MV-4-11 (cell line): Measurements from ENCODE around the gene MACO1.
"Not testable (repeated sequence)": the region's sequence is repeated elsewhere in the genome, so short reads cannot be mapped to it uniquely, and the experiment has no call there.

Experiments
- DNase-seq: peaks from one replicate; lab custom pipeline; 2025; lab: John Stamatoyannopoulos, UW

The MACO1 gene, protein sequence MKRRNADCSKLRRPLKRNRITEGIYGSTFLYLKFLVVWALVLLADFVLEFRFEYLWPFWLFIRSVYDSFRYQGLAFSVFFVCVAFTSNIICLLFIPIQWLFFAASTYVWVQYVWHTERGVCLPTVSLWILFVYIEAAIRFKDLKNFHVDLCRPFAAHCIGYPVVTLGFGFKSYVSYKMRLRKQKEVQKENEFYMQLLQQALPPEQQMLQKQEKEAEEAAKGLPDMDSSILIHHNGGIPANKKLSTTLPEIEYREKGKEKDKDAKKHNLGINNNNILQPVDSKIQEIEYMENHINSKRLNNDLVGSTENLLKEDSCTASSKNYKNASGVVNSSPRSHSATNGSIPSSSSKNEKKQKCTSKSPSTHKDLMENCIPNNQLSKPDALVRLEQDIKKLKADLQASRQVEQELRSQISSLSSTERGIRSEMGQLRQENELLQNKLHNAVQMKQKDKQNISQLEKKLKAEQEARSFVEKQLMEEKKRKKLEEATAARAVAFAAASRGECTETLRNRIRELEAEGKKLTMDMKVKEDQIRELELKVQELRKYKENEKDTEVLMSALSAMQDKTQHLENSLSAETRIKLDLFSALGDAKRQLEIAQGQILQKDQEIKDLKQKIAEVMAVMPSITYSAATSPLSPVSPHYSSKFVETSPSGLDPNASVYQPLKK

DNA sequence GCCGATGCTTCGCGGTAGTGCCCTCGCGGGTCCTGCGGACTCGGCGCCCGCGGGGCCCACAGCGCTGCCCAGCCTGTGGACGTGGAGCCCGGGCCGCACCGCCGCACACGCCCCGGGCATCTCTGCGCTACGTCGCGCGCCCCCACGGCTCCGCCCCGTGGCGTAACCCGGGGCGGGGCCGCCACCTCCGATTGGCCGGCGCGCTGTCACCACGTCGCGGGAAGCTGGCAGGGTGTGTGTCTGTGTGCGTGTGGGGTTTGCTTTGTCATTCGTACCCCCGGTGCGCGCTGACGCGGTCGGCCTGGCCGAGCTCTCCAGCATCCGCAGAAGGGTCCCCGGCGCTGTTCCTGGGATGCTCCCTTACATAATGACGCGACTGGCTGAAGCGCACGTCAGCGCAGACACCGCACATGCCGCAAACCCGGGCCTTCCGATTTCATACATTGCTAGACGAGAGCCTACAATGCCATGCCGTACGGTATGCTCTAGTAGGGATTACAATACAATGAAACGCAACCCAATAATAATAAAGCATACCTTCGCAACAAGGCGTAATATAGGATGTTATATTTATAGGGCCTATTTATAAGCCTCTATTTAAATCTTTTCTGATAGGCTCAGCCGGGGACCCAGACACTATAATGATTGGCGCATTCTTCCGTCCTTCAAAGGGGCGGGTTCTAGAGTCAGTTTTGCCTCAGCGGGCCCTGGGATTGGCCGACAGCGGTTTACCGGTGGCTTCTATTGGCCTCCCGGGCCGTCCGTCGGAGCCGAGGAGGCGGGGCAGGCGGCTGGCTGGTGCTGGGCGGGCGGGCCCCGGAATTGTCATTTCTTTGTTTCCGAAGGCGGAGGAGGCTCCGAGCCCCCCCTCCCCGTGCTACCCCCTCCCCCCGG lies at the start of gene MACO1:
Gene MACO1 (plus strand): TSS at position 825 of the 894 bp plus-strand sequence. CDS start 202 bp downstream, outside the sequence.
- DNase-seq: peak; percentile 92

DNA sequence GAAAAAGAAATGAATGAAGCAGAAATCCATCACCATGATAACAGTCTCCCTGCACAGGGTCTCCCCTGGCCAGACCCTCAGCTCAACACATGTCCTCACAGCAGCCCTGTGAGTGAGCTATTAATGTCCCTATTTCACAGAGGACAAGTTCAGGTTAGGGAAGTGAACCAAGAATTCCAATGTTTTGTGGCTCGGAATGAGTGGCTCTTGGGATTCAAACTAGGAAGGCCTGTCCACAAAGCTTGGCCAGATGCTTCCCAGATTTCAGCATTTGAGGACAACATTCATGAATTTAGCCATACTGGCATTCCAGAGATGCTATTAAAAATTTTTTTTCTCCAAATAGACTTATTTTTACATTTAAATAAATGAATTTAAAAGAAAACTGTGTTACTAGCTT lies 48.2 kb upstream of the MACO1 start:
- not testable (repeated sequence) for DNase-seq

DNA sequence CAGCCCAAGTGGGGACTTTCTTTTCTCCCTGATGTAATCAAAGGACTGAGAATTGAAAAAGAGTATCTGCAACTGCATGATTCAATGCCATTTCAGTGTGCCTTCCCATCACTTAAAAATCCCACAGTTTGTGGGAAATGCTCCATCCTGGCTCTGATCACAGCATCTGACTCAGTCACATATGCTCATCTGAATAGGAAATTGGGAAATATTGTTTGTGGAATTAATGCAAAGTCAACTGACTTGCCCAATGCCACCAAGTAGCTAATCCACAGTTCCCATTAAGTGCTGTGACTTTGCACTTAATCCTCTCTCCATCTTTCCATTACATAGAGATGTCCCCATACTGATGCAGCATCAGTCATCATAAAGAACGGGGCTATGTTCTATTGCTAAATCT lies 47.6 kb upstream of the MACO1 start:
- DNase-seq: not testable (repeated sequence)

DNA sequence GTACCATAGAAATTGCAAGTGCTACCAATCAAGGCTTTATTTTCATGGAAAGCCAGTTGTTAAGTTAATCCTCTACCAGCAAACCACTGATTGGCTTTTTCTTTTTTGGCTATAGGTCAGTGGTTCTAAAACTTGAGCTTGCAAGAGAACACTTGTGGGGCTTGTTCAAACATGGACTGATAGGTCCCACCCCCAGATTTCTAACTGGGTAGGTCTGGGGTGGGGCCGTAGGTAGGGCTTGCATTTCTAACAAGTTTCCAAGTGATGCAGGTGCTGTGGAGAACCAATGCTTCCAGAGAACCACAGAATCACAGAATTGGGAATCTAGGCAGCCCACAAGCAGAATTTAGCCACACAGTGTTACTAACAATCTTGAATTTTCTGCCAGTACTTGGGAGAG lies 46.8 kb upstream of the MACO1 start:
- not testable (repeated sequence) for DNase-seq

DNA sequence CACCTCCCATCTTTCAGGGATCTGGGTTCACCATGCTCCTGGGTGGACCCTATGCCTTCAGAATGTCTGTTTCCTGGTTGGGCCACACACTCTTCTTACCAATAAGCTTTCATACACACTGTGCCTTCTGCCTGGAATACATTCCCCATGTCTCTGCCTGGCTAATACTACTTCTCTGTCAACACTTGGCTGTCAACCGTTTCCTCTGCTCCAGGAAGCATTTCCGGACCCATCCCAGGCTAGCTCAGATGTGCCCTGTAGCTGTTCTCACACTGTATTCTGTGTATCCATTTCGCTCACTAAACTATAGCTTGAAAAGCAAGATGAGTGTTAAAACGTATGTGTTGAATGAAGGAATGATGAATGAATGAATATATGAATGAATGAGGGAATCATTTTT lies 43.6 kb upstream of the MACO1 start:
- DNase-seq: not testable (repeated sequence)

DNA sequence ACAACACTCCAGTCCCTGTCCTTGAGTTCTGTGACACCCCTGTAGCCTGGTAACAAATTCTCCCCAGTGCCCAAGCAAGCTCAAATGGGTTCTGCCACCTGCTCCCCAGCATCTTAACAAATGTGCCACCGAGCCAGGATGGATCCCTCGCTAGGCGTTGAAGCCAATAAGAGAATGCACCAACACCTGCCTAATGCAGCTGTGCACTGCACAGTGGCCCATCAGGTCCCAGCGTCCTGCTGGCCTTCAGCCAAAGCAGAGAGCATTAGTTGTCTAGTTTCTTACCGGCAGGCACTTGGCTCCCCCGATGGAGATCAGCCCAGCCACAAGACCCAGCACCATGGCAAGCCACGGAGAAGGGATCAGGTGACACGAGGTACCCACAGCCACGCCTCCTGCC lies 42.0 kb upstream of the MACO1 start:
- DNase-seq: not testable (repeated sequence)

DNA sequence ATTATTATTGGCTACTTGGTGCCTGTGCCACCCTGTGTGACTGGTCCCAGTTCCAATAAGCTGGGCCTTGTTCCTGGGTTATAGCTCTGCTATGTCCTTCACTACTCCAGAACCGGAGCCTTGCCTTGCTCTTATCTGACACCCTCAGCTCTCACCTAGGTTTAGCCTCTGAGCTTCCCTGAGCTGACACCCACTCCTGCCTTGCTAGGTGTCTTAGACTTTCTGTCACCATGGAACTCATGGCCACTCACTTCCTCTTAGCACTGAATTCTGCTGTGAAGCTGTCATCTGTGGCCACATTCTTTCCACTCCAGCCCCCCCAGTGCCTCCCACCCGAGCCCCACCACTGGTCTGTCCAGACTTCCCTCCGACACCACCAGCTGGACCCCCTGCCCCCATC lies 41.0 kb upstream of the MACO1 start:
- not testable (repeated sequence) for DNase-seq

DNA sequence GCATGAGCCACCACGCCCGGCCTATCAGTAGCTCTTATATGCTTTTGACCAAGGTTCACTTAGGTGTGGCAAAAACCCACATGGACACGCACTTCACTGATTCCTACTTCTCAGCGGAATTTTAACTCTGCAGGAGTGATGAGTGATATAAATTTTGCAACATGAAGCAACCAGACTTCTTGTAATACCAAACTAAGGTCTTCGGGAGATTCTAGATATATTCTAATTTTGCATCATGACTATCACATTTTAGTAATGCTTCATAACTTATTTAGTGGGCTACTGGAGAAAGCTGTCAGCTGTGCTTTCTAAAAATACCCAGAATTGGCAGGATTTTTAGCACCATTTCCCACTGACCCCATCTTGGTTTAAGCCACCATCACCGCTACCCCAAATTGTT lies 37.9 kb upstream of the MACO1 start:
- DNase-seq: no peak

DNA sequence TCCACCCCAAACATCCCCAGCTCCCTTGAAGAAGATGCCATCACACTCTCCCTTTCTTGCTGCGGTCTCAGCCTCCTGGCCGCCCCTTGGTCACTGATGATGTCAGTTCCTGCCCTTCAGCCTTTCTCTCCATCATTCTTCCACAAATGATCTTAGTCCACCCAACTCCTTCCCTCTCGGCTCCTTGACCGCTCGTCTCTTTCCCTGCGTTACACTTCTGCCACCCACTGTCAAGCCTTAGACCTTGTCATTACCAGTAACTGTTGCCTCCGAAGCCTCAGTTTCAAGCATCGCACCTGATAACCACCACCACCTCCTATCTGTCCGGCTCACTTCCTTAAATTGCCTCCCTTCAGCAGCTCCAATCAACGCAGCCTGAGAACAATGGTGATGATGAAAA lies 33.1 kb upstream of the MACO1 start:
- not testable (repeated sequence) for DNase-seq

DNA sequence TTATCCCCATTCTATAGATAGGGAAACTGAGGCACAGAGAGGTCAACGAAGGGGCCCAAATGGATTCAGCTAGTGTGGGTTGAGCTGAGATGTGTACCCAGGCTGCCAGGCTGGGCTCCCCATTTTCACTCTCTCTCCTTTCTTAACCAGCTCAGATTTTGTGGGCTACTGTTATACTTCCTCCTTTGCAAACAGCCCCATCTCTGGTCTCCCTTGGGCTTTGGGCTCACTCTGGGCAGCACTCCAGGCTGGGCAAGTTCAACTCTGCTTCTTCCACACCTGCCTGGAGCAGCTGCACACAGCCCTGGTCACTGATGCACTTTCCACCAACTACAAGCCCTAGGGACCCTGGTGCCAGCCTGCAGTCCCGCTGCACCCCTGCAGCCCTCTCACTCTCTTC lies 32.6 kb upstream of the MACO1 start:
- not testable (repeated sequence) for DNase-seq

DNA sequence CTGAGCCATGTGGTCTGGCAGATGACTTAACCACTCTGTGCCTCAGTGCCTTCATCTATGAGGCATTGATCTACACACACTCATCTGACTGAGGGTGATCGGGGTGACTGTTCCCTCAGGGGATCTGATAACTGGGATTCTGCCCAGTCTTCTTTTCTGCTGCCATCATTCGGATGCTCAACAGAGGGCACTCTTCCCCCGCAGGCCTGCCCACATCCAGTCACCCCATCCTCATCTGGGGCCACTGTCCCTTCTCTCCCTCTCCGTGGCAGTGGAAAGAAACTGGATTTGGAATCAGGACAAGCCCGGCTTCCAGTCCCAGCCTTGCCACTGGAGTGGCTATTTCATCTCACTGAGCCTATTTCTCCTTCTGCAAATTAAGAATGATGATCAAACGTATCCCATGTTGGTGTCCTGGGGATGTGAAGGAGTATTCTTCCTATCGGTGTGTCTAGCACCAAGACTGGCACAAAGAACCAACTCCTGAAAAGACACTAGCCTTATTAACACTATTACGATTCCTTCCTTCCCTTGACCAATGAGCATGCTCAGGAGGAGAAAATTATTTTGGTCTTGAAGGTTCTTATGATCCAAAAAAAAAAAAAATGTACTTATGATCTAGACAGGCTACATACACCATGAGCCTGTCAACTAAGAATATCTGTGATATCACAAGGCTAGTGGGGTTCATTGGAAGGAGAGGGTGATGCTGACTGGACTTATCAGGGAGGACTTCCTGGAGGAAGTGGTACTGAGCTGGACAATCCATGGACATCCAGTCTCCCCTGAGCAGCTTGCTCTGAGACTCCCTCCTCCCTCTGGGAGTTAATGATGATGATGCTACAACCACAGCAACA lies 27.5 kb upstream of the MACO1 start:
- not testable (repeated sequence) for DNase-seq

DNA sequence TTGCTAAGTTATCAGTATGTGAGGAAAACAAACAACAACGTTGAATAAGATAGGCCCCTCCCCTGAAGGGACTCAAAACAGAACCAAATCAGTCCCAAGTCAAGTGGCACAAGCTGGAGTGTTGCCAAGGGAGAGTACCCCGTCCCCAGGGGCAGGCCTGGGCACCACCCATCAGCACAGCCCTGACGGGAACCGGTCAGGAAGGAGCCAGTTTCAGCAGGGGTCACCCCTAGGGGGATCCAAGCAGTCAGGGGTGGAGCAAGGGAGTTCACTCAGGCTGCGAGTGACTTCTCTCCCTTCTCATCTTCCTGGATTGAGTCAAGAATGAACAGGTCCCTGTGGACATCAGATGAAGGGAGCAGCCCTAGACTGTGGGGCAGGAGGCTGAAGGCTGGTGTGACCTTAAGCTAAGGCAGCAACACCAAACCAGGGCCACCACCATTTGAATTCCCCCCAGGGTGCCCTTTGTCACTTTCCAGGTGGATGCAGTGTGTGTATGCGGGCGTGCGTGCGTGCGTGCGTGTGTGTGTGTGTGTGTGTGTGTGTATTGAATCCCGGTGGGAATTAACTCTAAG lies 24.9 kb upstream of the MACO1 start:
- DNase-seq: not testable (repeated sequence)

DNA sequence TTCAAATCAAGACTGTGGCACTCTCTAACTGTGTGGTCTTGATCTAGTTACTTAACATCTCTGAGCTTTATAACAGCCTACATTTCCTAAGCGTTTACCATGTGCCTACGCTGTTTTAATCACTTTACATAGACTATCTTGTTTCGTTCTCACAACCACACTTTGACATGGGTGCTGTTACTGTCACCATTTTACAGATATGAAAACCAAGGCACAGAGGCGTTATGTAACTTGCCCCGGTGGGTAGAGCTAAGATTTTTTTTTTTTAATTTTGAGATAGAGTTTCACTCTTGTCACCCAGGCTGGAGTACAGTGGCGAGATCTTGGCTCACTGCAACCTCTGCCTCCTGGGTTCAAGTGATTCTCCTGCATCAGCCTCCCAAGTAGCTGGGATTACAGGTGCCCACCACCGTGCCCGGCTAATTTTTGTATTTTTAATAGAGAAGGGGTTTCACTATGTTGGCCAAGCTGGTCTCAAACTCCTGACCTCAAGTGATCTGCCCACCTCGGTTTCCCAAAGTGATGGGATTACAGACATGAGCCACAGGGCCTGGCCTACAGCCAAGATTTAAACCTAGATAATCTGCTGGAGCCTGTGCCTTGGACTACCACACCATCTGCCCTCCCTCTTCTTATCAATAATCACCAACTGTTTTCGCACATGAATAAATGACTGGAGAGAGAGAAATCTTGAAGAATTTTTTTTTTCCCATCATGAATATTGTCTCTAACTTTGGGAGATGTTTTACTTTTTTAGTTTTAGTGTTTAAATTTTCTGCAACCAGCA lies 20.9 kb upstream of the MACO1 start:
- not testable (repeated sequence) for DNase-seq

DNA sequence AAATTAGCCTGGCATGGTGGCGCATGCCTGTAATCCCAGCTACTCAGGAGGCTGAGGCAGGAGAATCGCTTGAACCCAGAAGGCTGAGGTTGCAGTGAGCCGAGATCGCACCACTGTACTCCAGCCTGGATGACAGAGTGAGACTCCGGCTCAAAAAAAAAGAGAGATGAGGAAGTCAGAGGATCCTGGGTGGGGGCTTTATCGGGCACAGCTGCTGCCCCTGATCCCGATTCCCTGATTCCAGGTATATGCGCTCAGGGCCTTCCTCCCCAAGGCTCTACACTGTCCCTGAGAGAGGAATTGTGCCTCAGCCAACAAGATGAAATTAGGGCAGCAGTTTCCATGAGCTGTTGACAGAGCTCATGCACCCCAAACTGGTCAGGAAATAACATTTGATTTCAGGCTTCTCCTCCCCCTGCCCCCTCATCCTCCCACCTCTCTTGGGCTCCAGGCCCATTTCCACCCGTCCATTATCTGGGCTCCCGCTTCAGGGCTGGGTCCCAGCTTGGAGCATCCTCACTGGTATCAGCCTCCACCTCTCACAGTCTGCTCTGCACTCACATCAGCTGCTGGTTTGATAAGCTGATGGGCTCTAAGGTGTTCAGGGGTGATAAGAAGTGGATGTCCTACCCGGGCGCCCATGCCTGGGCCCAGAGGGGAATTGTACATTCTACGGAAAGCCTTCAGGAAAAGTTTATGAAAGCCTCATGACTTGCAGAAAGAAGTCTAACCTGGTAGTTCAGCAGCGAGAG lies 17.6 kb upstream of the MACO1 start:
- not testable (repeated sequence) for DNase-seq

DNA sequence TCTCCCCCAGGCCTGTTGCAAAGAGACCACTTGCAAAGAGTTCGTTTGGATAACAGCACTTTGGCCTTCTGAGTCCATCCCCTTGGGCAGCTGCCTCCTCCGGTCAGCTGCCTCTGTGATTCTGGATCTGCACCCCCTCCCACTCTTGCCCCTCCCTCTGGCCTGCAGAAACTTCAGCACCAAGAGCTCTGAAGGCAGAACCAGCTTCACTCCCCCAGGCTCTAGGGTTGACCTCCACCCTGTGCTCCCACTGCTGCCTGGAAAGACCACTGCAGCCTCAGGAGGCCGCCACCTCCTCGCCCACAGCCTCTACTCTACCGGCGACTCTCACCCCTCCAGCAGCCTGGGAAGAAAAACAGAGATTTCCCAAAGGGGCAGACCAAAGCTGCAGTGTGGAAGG lies 16.5 kb upstream of the MACO1 start:
- DNase-seq: not testable (repeated sequence)

DNA sequence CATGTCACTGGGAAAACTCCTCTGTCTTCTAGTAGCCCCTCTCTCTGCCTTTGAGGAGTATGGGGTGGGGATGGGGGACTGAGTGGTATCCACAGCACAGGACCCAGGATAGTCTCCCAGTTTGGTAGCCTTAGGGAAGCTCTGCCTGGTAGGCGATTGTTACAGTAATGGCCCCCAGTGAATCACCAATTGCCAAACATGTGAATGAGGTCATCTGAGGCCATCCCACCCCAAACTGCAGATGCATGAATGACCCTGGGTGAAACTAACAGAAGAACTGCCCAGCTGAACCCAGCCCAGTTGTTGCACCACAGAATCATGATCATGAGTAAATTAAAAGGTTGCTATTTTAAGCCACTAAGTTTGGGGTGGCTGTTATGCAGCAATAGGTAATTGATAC lies 16.1 kb upstream of the MACO1 start:
- peak; percentile 80 for DNase-seq

DNA sequence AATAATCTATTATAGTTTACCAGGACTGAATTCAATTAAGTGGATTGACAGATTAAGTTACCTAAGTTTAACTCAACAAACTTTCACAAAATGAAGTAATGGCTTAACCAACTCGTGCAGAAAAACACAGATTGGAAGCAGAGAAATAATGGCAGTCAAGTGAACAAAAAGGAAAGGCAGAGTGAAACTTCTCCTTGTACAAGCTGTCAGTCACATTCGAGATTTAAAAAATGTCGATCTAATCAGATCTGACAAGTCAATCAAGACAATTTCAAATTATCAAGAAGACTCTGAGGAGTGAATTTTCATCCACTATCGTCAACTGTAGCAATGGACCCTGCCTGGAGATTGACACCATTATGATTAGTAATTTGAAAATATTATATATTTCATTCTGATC lies 13.4 kb upstream of the MACO1 start:
- DNase-seq: not testable (repeated sequence)

DNA sequence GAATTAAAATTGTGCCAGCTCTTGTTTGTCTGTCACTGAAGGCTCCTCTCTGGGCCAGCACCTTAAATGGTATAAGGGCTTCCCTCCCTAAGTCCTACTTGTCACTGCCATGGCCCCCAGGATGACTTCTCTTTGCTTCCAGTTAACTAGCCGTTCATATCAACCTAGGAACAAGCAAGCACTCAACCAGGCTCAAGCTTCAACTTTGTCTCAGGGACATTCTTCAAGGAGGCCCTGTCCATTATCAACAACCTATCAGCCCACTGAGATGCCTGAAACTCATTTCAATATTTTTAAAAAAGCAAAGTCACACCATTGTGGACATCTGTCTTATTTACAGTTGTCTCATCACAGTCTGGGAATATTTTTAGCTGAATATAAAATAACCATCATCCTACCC lies 11.4 kb upstream of the MACO1 start:
- DNase-seq: not testable (repeated sequence)

DNA sequence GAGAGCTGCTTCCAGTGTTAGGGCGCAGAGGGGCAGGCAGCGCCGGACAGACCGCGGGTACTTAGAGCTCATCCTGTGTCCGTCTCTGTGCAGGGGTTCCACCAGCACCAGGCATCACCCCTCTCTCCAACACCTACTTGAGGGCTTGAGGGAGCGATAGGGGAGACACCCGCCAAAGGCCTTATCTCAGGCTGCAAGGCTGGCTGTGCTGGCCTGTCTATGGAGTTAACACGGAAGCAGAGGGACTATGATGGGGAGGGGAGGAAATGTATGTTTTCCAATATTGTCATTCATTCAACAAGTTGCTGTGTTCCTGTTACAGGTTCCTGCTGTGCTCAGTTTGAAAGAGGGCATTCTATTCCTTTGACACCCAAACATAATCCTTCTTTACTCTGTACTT lies 10.0 kb upstream of the MACO1 start, which contains the start of gene RHCE:
Gene RHCE (minus strand): TSS at position 111 of the 400 bp plus-strand sequence. CDS start 39 bp downstream, at position 72.
- not testable (repeated sequence) for DNase-seq
